Right lobe of liver (tissue), 4 donors: Measurements from ENCODE around the gene RGS16.

Experiments
- CTCF ChIP-seq, 4 donors: fragments of 200-600 bp in 3 of 4; fragments of 450-650 bp in 1 of 4; IDR thresholded peaks; one replicate each; pipeline versions ENCODE4 v1.5.1 to v1.8.0; 2016 to 2022; ENCODE audit warnings: antibody characterized with exemption in 4 of 4, mild to moderate bottlenecking in 2 of 4
- POLR2A ChIP-seq: fragments of 450-650 bp; IDR thresholded peaks from one replicate; pipeline ENCODE4 v1.6.1; 2017; ENCODE audit warnings: antibody characterized with exemption, mild to moderate bottlenecking
- donor health status: DM: no; HTN: no; CAD: no.
- donor health status: DM: no; HTN: no; CAD: no.
- donor health status: DM: no; HTN: yes; CAD: no.

GRCh38 chr1:182642461-182642860, 38.3 kb upstream of the RGS16 start:
- TF ChIP-seq POLR2A (no peak), CTCF (IDR thresholded peaks at IDR 0.05) (no peak)
